DLD1 (cell line): Measurements from ENCODE around the gene LIN28B.
"Not testable (repeated sequence)": the region's sequence is repeated elsewhere in the genome, so short reads cannot be mapped to it uniquely, and the experiment has no call there.

ENCODE experiments used
- in situ Hi-C: cut with HindIII; loops from 2 replicates; pipeline ENCODE4 v1.10.0; 2017; ENCODE audit warnings: low sequenced_read_pairs

The LIN28B gene

GRCh38 chr6:104955927-104956730 is 778 bp upstream of the LIN28B start:
- in situ Hi-C loops, result no loop called here

GRCh38 chr6:104957301-104958177 is 632 bp downstream of the LIN28B start:
- in situ Hi-C loops, result no loop called here

- in situ Hi-C loops, result no loop called here
Observed at GRCh38 chr6:104958178-104959025, 1.5 kb downstream of the LIN28B start.

- in situ Hi-C loops, result no loop called here
Observed at GRCh38 chr6:104959026-104959858, 2.3 kb downstream of the LIN28B start.

GRCh38 chr6:104969108-104969507 is 12.2 kb downstream of the LIN28B start:
- in situ Hi-C loops, result no loop called here

GRCh38 chr6:104969785-104970581 is 13.1 kb downstream of the LIN28B start:
- in situ Hi-C loops, result no loop called here

GRCh38 chr6:104973404-104973803 is 16.5 kb downstream of the LIN28B start:
- in situ Hi-C loops, result no loop called here

GRCh38 chr6:104983296-104983695 is 26.4 kb downstream of the LIN28B start:
- in situ Hi-C loops, result no loop called here

- in situ Hi-C loops, result no loop called here
Observed at GRCh38 chr6:104983776-104984175, 26.9 kb downstream of the LIN28B start.

- in situ Hi-C loops, result no loop called here
Observed at GRCh38 chr6:104984831-104985230, 27.9 kb downstream of the LIN28B start.

- in situ Hi-C loops, result not testable (repeated sequence)
Observed at GRCh38 chr6:104985875-104986274, 29.0 kb downstream of the LIN28B start.

GRCh38 chr6:104986625-104987024 is 29.7 kb downstream of the LIN28B start:
- in situ Hi-C loops, result no loop called here

GRCh38 chr6:104987218-104987617 is 30.3 kb downstream of the LIN28B start:
- in situ Hi-C loops, result no loop called here

GRCh38 chr6:104990085-104990484 is 33.2 kb downstream of the LIN28B start:
- in situ Hi-C loops, result no loop called here

- in situ Hi-C loops, result not testable (repeated sequence)
Observed at GRCh38 chr6:104991062-104991461, 34.2 kb downstream of the LIN28B start.

GRCh38 chr6:104993576-104993975 is 36.7 kb downstream of the LIN28B start:
- in situ Hi-C loops, result not testable (repeated sequence)

GRCh38 chr6:104995989-104996617 is 39.2 kb downstream of the LIN28B start:
- in situ Hi-C loops, result no loop called here

GRCh38 chr6:105001063-105001462 is 44.2 kb downstream of the LIN28B start:
- in situ Hi-C loops, result no loop called here

GRCh38 chr6:105001906-105002305 is 45.0 kb downstream of the LIN28B start:
- in situ Hi-C loops, result no loop called here
